ENCODE data around the gene COG2.

DNA sequence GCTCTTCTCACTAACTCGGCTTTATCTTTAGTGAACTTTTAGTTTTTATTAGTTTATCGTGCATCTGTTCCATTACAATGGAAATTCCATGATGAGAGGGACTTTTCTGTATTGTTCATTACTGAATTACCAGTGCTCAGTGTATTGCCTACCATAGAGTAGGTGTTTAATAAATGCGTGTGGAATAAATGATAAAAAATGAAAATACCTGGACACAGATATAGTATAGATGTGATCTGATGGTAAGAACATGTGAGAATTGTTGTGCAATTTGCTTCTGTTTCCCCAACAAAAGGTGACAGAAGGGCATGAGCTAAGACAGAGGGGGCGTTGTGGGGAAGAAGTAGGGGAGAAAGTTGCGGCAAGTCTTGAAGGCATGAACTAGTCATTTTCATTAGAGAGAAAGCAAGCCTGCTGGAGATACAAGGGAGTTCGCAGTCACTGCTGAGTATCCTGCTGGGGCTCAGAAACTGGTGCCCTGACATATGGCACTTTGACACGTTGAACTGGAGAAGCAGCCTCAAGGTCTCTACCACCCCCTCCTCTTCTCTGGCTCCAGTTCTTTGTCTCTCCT, 5.6 kb upstream of the COG2 start:
- no peak for TF ChIP-seq CTCF (IDR thresholded peaks at IDR 0.05 in 4 of 5, conservative IDR thresholded peaks at IDR 0.05 in 1 of 5)
- no peak for TF ChIP-seq POLR2A (IDR thresholded peaks at IDR 0.05)

Data from gastrocnemius medialis (tissue), 4 donors.